A549 (cell line): ENCODE measurements around the gene MYRFL. TPM values are rescaled to one million over a fixed set of nuclear protein-coding genes. Genes with fewer than 3 reads are reported as not detected.

Experiments
- ATAC-seq, 2 experiments: fragments of 200-7000 bp in 1 of 2; fragments of >200 bp in 1 of 2; cut with Nextera tagmentation in 1 of 2; cut with Tn5 transposase in 1 of 2; 3 replicates each; pipeline versions ENCODE4 v1.8.0 to v1.9.1; 2018 to 2020; ENCODE audit warnings: mild to moderate bottlenecking in 1 of 2, moderate library complexity in 1 of 2
- CTCF ChIA-PET: fragments of 300-600 bp; sonication (Branson Sonifier 250); formaldehyde crosslinking; extraction: SDS; loops from one replicate; lab custom pipeline; 2021; ENCODE audit warnings: antibody characterized with exemption, inconsistent platforms; lab: Yijun Ruan, JAX
- POLR2A ChIA-PET: fragments of 350-600 bp; formaldehyde crosslinking; extraction: SDS; loops from one replicate; lab custom pipeline; 2021; ENCODE audit warnings: antibody characterized with exemption, inconsistent platforms; lab: Yijun Ruan, JAX
- DNase-seq, 2 experiments: peaks; one replicate each; pipeline versions ENCODE4 v3.0.0 to v3.0.0-alpha.2; 2011 to 2016; ENCODE audit warnings: low read depth in 1 of 2, low spot score in 1 of 2
- FAIRE-seq: peaks from 2 replicates; lab custom pipeline; 2011; peaks lifted over from hg19 to GRCh38; lab: Jason Lieb, UNC
- H3K27ac ChIP-seq, 2 experiments: fragments of >200 bp; sonication (Bioruptor Twin); formaldehyde crosslinking; 3 replicates each; pipeline ENCODE4 v1.5.1; 2016 to 2017
- H3K4me1 ChIP-seq: fragments of >200 bp; sonication (Bioruptor Twin); formaldehyde crosslinking; 3 replicates; pipeline ENCODE4 v1.6.1; 2016
- H3K4me2 ChIP-seq: fragments of >200 bp; sonication (Bioruptor Twin); formaldehyde crosslinking; 3 replicates; pipeline ENCODE4 v1.6.1; 2016
- H3K4me3 ChIP-seq: fragments of >200 bp; sonication (Bioruptor Twin); formaldehyde crosslinking; 3 replicates; pipeline ENCODE4 v1.5.1; 2016
- H3K9me3 ChIP-seq: fragments of >200 bp; sonication (Bioruptor Twin); formaldehyde crosslinking; 3 replicates; pipeline ENCODE4 v1.6.1; 2016
- BCL3 ChIP-seq: fragments of >200 bp; sonication (Bioruptor Twin); formaldehyde crosslinking; IDR thresholded peaks from 3 replicates; pipeline ENCODE4 v1.6.1; 2016
- CBX8 ChIP-seq: fragments of 200-600 bp; sonication (generic); IDR thresholded peaks from 2 replicates; pipeline ENCODE4 v1.6.1; 2016
- CHD2 ChIP-seq: fragments of 150-350 bp; IDR thresholded peaks from 2 replicates; pipeline ENCODE4 v1.6.1; 2014; ENCODE audit warnings: low read length; ENCODE audit not compliant: partially characterized antibody
- CTCF ChIP-seq: fragments of >200 bp; sonication (Bioruptor Twin); formaldehyde crosslinking; IDR thresholded peaks from 3 replicates; pipeline ENCODE4 v1.5.1; 2016
- E2F6 ChIP-seq: IDR thresholded peaks from 2 replicates; pipeline ENCODE4 v1.6.1; 2012; ENCODE audit warnings: low read depth, borderline replicate concordance
- EHMT2 ChIP-seq: fragments of 200-600 bp; sonication (generic); IDR thresholded peaks from 2 replicates; pipeline ENCODE4 v1.6.1; 2016; ENCODE audit warnings: antibody characterized with exemption, low read depth, mild to moderate bottlenecking, moderate library complexity
- ELK1 ChIP-seq: fragments of 150-350 bp; IDR thresholded peaks from 2 replicates; pipeline ENCODE4 v1.6.1; 2014; ENCODE audit warnings: low read depth, mild to moderate bottlenecking, low read length
- FOSB ChIP-seq: fragments of 250-450 bp; sonication (Bioruptor Pico); IDR thresholded peaks from 2 replicates; pipeline ENCODE4 v1.5.0; 2020; ENCODE audit warnings: mild to moderate bottlenecking, moderate library complexity
- FOSL2 ChIP-seq, 2 experiments: fragments of 450-650 bp in 1 of 2; fragments of >200 bp in 1 of 2; sonication (Bioruptor Twin) in 1 of 2; formaldehyde crosslinking; IDR thresholded peaks; 2 replicates each; pipeline versions ENCODE4 v1.5.0 to v1.6.1; 2016 to 2020; ENCODE audit warnings: mild to moderate bottlenecking in 1 of 2, moderate library complexity in 1 of 2
- FOXS1 ChIP-seq: fragments of 250-450 bp; sonication (Bioruptor Pico); IDR thresholded peaks from 2 replicates; pipeline ENCODE4 v1.5.0; 2020; ENCODE audit warnings: mild to moderate bottlenecking, moderate library complexity
- HES2 ChIP-seq: fragments of >200 bp; sonication (Bioruptor Twin); formaldehyde crosslinking; IDR thresholded peaks from 2 replicates; pipeline ENCODE4 v1.6.1; 2016
- HEYL ChIP-seq: fragments of 250-450 bp; sonication (Bioruptor Pico); IDR thresholded peaks from 2 replicates; pipeline ENCODE4 v1.8.0; 2021; ENCODE audit warnings: mild to moderate bottlenecking, moderate library complexity
- HMGXB4 ChIP-seq: fragments of 250-450 bp; sonication (Bioruptor Pico); IDR thresholded peaks from 2 replicates; pipeline ENCODE4 v1.5.0; 2021; ENCODE audit warnings: mild to moderate bottlenecking, moderate library complexity, borderline replicate concordance
- HOXB5 ChIP-seq: fragments of 250-450 bp; sonication (Bioruptor Pico); IDR thresholded peaks from 2 replicates; pipeline ENCODE4 v1.5.0; 2020; ENCODE audit warnings: mild to moderate bottlenecking, moderate library complexity
- KDM5A ChIP-seq: fragments of 200-600 bp; sonication (generic); IDR thresholded peaks from 2 replicates; pipeline ENCODE4 v1.6.1; 2016; ENCODE audit warnings: antibody characterized with exemption, mild to moderate bottlenecking
- MAZ ChIP-seq: fragments of 150-350 bp; IDR thresholded peaks from 2 replicates; pipeline ENCODE4 v1.6.1; 2014; ENCODE audit warnings: antibody characterized with exemption, low read depth, low read length, borderline replicate concordance
- MYC ChIP-seq: IDR thresholded peaks from 2 replicates; pipeline ENCODE4 v1.6.1; 2012; ENCODE audit warnings: mild to moderate bottlenecking, inconsistent platforms, low read length, improper control_type of control experiment, borderline replicate concordance
- NFE2L2 ChIP-seq: fragments of 150-350 bp; conservative IDR thresholded peaks from 2 replicates; pipeline ENCODE4 v1.6.1; 2014; ENCODE audit warnings: low read length
- NPAS2 ChIP-seq: fragments of 250-450 bp; sonication (Bioruptor Pico); IDR thresholded peaks from 2 replicates; pipeline ENCODE4 v1.8.0; 2022; ENCODE audit warnings: mild to moderate bottlenecking, moderate library complexity, borderline replicate concordance
- NR3C1 ChIP-seq: fragments of >200 bp; sonication (Bioruptor Twin); formaldehyde crosslinking; IDR thresholded peaks from 3 replicates; pipeline ENCODE4 v1.6.1; 2017
- RARB ChIP-seq: fragments of 250-450 bp; sonication (Bioruptor Pico); IDR thresholded peaks from 2 replicates; pipeline ENCODE4 v1.8.0; 2021; ENCODE audit warnings: mild to moderate bottlenecking, moderate library complexity
- RFX5 ChIP-seq: fragments of 450-650 bp; IDR thresholded peaks from 2 replicates; pipeline ENCODE4 v1.7.1; 2014; ENCODE audit warnings: antibody characterized with exemption, mild to moderate bottlenecking, moderate library complexity
- SREBF2 ChIP-seq: fragments of 450-650 bp; IDR thresholded peaks from 2 replicates; pipeline ENCODE4 v1.6.1; 2014; ENCODE audit warnings: mild to moderate bottlenecking, moderate library complexity
- TFCP2L1 ChIP-seq: fragments of 250-450 bp; sonication (Bioruptor Pico); IDR thresholded peaks from 2 replicates; pipeline ENCODE4 v1.5.0; 2021; ENCODE audit warnings: mild to moderate bottlenecking
- TP53 ChIP-seq: fragments of 250-450 bp; sonication (Bioruptor Pico); IDR thresholded peaks from 2 replicates; pipeline ENCODE4 v1.5.0; 2021; ENCODE audit warnings: mild to moderate bottlenecking, moderate library complexity
- ZFP36 ChIP-seq: fragments of 450-650 bp; IDR thresholded peaks from 2 replicates; pipeline ENCODE4 v1.6.1; 2014; ENCODE audit warnings: borderline replicate concordance; ENCODE audit not compliant: partially characterized antibody
- ZNF302 ChIP-seq: fragments of 250-450 bp; sonication (Bioruptor Pico); IDR thresholded peaks from 2 replicates; pipeline ENCODE4 v1.9.0; 2021; ENCODE audit warnings: inconsistent platforms, mild to moderate bottlenecking, moderate library complexity
- WGBS: methylation state at CpG from one replicate; pipeline ENCODE4 v1.1.6; 2017; ENCODE audit errors: missing lambda C conversion rate; 5-methylcytosine and 5-hydroxymethylcytosine counted together
- polyA plus RNA-seq, 4 experiments: library from polyadenylated mRNA; depleted of rRNA in 3 of 4; stranded (reverse); fragments of >200 nt; fragmentation: RNase III in 1 of 4; extraction: RNeasy Plus Mini Kit Qiagen cat#74134 plus additional on column Dnase treatment in 1 of 4; gene quantifications; 2 replicates in 3 of 4; 3 replicates in 1 of 4; pipeline ENCODE4 v1.2.3, GENCODE V29; 2011 to 2017

MYRFL gene
- polyA plus RNA-seq, 2 of the 4 experiments (the other 2 are of a cell fraction) = 0.04 TPM; not detected in 1

- Histone ChIP-seq H3K9me3 (no peaks in the 10 kb centered on the region), H3K4me2 (no peak overlapping the region), H3K4me1 (no peaks in the 10 kb centered on the region), H3K4me3 (no peak overlapping the region), H3K27ac (no peak overlapping the region)
- 25% methylated on average over 2 of the region's 2 CpGs for WGBS
- FAIRE-seq (no peak), ATAC-seq (no peak), DNase-seq (no peak)
- TF ChIP-seq MYC (no peak), TFCP2L1 (CRISPR knock-in tag) (no peak), ZFP36 (no peak), HES2 (no peak), HEYL (CRISPR knock-in tag) (no peak), BCL3 (no peak), NFE2L2 (no peak), ELK1 (no peak), E2F6 (no peak), SREBF2 (no peak), CTCF (no peak), RFX5 (no peak), MAZ (no peak), CBX8 (no peak), ZNF302 (CRISPR knock-in tag) (no peak)
- ChIA-PET POLR2A (no interaction called here), CTCF (no interaction called here)
These were observed 100.3 kb downstream of the MYRFL start for GRCh38 chr12:69925291-69925690.

- TF ChIP-seq CTCF = no peak
- no peak for TF ChIP-seq NR3C1
- TF ChIP-seq ZFP36 = no peak
- no peak for TF ChIP-seq CHD2
- TF ChIP-seq RFX5 = no peak
- TF ChIP-seq NFE2L2 = no peak
- no peak for TF ChIP-seq FOXS1 (CRISPR knock-in tag)
- TF ChIP-seq RARB = no peak
- TF ChIP-seq CBX8 = no peak
- no peak for TF ChIP-seq TP53
- TF ChIP-seq SREBF2 = no peak
- TF ChIP-seq HMGXB4 (CRISPR knock-in tag) = no peak
- TF ChIP-seq KDM5A = no peak
- no peak for TF ChIP-seq FOSL2 (IDR thresholded peaks at IDR 0.05)
- no peak for TF ChIP-seq FOSL2 (CRISPR knock-in tag; IDR thresholded peaks at IDR 0.05)
- no peak for TF ChIP-seq NPAS2 (CRISPR knock-in tag)
- no peak for TF ChIP-seq FOSB (CRISPR knock-in tag)
- no peak for TF ChIP-seq HOXB5 (CRISPR knock-in tag)
- TF ChIP-seq EHMT2 = no peak
- TF ChIP-seq E2F6 = no peak
- Histone ChIP-seq H3K4me2 (no peak overlapping the region), H3K4me3 (no peak overlapping the region), H3K4me1 (no peaks in the 10 kb centered on the region), H3K9me3 (no peaks in the 10 kb centered on the region), H3K27ac (no peak overlapping the region)
- no peak for ATAC-seq
- ChIA-PET POLR2A (no interaction called here), CTCF (interaction anchor here (1.3 kb wide), 1 partner anchor 26 kb away, joined by 3 read pairs; no protein-coding TSS in a partner anchor)
- DNase-seq = no peak
- 36% methylated on average over 4 of the region's 4 CpGs for WGBS
- no peak for FAIRE-seq
These were observed 102.1 kb downstream of the MYRFL start for GRCh38 chr12:69927164-69927563.
